ENCODE results near the gene ARHGEF37. TPM values are rescaled to one million over a fixed set of nuclear protein-coding genes. Genes with fewer than 3 reads are reported as not detected.

The ARHGEF37 gene
- total RNA-seq, 1 donor from 2014 or later = 13.4 TPM

GRCh38 chr5:149611326-149611725, 30.0 kb downstream of the ARHGEF37 start:
- DNase-seq (ENCODE audit: low spot score in 2 of 2) = no peak
- peaks cover 16 to 43% of the 10 kb centered on the region in 2 donors for H3K36me3 ChIP-seq
- H3K27ac ChIP-seq = no peak overlapping the region
- H3K27me3 ChIP-seq = no peaks in the 10 kb centered on the region
- no peak overlapping the region for H3K4me3 ChIP-seq
- intact Hi-C loops (cut with DNase I) = no loop called here
- no peak for TF ChIP-seq CTCF (IDR thresholded peaks at IDR 0.05)
- no peaks in the 10 kb centered on the region for H3K4me1 ChIP-seq
- H3K9me3 ChIP-seq = peaks cover 0 to 7% of the 10 kb centered on the region in 2 donors

DNA sequence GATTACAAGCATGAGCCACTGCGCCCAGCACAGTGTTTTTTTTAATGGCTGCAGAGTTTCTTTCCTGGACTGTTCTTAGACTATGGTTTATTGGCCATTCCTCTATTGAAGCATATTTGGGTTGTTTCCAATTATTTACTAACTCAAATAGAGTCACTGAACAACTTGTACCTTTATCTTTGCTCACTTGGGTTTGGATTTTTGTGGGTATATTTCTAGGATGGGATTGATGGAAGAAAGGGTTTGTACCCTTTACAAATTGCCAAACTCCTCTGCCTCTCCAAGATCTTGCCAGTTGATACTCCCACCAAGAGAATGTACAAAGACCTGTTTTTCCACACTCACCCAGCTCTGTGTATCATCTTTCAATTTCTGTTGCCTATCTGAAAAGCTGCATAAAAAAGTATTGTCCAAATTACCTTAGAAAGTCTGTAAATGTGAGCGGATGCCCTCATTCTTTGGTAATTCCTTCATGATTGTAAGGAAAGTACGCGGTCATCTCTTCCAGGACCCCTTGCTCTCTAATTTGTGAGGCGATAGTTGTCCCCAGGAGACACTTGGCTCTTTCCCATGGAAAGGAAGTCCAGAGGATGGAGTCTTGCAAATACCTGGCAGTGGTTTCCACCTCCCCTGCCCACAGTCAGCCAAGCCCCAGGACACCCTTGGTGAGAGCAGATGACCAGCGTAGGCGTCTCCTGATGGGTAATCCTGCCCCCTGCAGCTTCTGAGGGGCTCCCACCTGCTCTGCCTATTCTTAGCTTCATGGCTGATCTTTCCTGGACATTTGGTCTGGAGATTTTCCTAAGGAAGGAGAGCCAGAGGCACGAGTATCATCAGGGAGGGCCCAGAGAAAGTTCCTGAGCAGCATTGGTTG, 33.0 kb downstream of the ARHGEF37 start:
- Histone ChIP-seq H3K27ac (no peak overlapping the region), H3K9me3 (peaks cover 0 to 6% of the 10 kb centered on the region in 2 donors), H3K36me3 (peaks cover 28 to 53% of the 10 kb centered on the region in 2 donors), H3K4me3 (no peak overlapping the region), H3K27me3 (no peaks in the 10 kb centered on the region), H3K4me1 (no peaks in the 10 kb centered on the region)
- DNase-seq (ENCODE audit: low spot score in 2 of 2) = no peak
- TF ChIP-seq CTCF (IDR thresholded peaks at IDR 0.05) = no peak
- intact Hi-C loops (cut with DNase I) = no loop called here

DNA sequence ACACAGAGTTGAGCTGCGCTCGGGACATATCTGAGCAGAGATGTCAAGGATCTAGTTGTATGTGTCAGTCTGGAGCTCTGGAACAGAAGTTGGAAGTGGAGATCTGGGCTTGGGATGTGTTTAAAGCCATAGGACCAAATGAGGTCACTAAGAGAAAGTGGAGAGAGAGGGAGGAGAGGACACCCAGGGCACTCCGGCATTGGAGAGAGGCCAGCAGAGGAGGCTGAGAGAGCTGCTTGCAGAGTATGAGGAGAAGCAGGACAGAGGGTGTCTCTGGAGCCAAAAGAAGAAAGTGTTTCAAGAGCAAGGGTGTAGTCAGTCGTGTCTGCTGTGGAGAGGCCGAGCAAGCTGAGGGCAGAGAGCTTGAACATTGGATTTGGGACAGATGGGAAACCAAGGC, 34.7 kb downstream of the ARHGEF37 start:
- DNase-seq (ENCODE audit: low spot score in 2 of 2) = no peak
- TF ChIP-seq CTCF (IDR thresholded peaks at IDR 0.05) = no peak
- intact Hi-C loops (cut with DNase I) = loop anchor here (5.0 kb wide), 1 partner anchor 299 kb away; no protein-coding TSS in a partner anchor
- no peak overlapping the region for H3K4me3 ChIP-seq
- no peaks in the 10 kb centered on the region for H3K9me3 ChIP-seq
- H3K27ac ChIP-seq = no peak overlapping the region
- H3K27me3 ChIP-seq = no peaks in the 10 kb centered on the region
- H3K4me1 ChIP-seq = no peaks in the 10 kb centered on the region
- H3K36me3 ChIP-seq = peaks cover 26 to 37% of the 10 kb centered on the region in 2 donors

DNA sequence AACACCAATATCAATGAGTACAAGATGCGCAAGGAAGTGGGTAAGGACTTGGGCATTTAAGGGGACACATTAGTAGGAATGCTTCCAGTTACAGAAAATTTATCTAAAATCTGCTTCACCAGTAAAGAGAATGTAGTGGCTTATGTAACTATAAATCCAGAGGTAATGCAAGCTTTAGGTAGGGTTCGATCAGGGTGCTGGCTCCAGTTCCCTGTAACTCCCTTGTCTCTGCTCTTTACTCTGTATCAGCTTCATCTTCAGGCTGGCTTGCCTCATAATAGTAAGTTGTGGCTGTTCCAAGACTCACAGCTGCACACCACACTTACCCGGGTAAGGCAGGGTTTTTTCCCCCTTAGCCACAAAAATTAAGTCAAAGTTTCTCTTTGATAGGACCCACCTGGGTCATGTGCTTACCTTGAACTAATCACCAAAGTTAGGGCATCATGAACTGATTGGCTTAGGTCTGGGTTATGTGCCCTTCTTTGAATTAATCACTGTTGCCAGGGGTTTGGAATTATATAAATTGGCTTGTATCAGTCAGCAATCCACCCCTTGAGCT, 35.5 kb downstream of the ARHGEF37 start:
- intact Hi-C loops (cut with DNase I) = loop anchor here (5.0 kb wide), 1 partner anchor 300 kb away; no protein-coding TSS in a partner anchor
- H3K4me1 ChIP-seq = no peaks in the 10 kb centered on the region
- H3K27me3 ChIP-seq = no peaks in the 10 kb centered on the region
- no peak overlapping the region for H3K27ac ChIP-seq
- H3K36me3 ChIP-seq = peaks cover 30 to 38% of the 10 kb centered on the region in 2 donors
- H3K4me3 ChIP-seq = no peak overlapping the region
- no peaks in the 10 kb centered on the region for H3K9me3 ChIP-seq
- no peak for TF ChIP-seq CTCF (IDR thresholded peaks at IDR 0.05)
- DNase-seq (ENCODE audit: low spot score in 2 of 2) = no peak

GRCh38 chr5:149617760-149618306, 36.5 kb downstream of the ARHGEF37 start:
- Histone ChIP-seq H3K27me3 (no peaks in the 10 kb centered on the region), H3K9me3 (no peaks in the 10 kb centered on the region), H3K4me3 (no peak overlapping the region), H3K36me3 (peaks cover 35 to 43% of the 10 kb centered on the region in 2 donors), H3K4me1 (no peaks in the 10 kb centered on the region), H3K27ac (no peak overlapping the region)
- TF ChIP-seq CTCF (IDR thresholded peaks at IDR 0.05) = no peak
- no peak for DNase-seq (ENCODE audit: low spot score in 2 of 2)
- intact Hi-C loops (cut with DNase I) = loop anchor here (1.0 to 5.0 kb wide), 2 partner anchors 176 to 301 kb away; no protein-coding TSS in a partner anchor

Measured in ascending aorta (tissue), 2 donors.